NK-92 (cell line): ENCODE data around the gene SAP30.
A peak's percentile ranks its signal among the peaks of the same experiment; 100 is the strongest.

ENCODE experiments used
- DNase-seq: peaks from one replicate; lab custom pipeline; 2025; ENCODE audit not compliant: unreplicated experiment; lab: John Stamatoyannopoulos, UW

The SAP30 gene, protein sequence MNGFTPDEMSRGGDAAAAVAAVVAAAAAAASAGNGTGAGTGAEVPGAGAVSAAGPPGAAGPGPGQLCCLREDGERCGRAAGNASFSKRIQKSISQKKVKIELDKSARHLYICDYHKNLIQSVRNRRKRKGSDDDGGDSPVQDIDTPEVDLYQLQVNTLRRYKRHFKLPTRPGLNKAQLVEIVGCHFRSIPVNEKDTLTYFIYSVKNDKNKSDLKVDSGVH

DNA sequence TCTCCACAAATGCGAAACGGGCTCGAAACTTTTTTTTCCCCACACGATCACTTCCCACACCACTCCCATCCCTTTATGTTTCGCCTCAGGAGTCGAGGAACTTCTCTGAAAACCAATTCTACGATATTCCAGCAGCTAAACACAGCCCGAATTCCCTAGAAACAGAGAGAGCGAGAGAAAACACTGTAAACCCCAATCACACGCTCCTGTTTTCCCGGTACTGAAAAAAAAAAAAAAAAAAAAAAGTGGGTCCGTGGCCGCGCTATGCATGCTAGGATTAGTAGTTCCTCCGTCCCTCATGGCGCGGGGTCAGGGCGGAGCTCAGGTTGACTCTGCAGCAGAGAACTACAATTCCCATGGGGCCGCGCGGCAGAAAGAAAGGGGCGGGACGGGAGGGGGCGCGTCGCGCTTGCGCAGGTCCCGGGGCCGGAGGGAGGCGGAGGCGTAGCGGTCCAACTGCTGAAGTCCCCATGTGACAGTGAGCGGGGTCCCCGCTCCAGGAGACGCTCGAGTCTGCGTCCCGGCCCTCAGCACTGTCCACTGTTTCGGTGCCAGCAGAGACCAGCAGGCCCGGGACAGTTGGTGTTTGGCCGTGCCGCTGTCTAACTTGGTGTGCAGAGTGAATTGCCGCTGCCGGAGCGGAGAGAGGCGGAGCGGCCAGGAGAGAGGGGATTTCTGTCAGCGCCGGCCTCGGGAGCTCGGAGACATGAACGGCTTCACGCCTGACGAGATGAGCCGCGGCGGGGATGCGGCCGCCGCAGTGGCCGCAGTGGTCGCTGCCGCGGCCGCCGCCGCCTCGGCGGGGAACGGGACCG lies at the start of gene SAP30:
Gene SAP30 (plus strand): TSS at position 478 of the 815 bp plus-strand sequence. CDS start 229 bp downstream, at position 707.
- peak; percentile 70 for DNase-seq

DNA sequence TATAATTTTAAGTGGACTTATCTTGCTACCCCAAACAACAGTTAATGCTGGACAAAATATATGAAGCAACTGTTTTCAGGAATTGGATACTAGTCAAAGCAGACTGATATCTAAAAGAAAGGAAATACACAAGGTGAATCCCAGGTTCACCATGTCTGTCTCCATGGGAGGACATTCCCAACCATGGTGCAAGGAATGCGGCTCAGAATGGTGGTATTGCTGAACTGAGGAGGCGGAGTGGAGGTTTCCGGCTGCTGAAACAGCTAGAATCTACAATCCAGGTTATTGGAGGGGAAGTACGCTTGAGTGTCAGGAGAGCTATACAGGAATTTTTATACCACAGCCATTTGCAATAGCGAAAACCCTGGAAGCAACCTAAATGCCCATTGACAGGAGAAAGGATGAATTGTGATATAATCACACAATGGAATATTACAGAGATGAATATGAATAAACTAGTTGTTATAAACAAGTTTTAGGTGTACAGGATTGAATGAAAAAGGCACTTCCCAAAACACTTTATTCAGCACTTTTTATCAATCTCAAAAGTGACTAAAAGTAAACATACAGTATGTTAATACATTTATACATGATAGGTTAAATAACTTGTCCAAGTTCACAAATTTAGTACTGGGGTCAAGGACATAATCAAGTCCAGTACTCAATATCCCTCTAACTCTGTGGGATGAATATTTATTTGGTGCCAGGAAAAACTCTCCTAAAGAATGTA lies 45.6 kb upstream of the SAP30 start:
- no peak for DNase-seq

DNA sequence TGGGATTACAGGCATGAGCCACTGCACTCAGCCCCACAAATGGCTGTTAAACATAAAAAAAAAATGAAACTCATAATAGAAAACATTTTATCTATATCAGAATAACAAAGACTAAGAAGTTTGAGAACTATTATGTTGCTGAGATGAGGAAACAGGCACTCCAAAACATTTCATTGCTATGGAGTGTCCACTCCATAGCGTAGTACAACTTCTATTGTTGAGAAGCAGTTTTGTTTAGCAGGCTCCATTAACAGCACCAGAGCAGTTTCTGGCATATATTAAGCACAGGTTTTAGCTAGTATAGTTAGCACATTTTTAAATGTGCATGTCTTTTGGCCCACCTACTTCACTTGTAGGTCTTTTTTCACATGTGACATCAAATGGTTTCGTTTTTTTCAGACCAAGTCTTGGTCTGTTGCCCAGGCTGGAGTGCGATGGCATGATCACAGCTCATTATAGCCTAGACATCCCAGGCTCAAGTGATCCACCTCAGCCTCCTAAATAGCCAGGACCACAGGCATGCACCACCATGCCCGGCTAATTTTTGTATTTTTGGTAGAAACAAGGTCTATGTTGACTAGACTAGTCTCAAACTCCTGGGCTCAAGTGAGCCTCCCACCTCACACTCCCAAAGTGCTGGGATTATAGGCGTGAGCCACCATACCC lies 42.4 kb upstream of the SAP30 start:
- no peak for DNase-seq

DNA sequence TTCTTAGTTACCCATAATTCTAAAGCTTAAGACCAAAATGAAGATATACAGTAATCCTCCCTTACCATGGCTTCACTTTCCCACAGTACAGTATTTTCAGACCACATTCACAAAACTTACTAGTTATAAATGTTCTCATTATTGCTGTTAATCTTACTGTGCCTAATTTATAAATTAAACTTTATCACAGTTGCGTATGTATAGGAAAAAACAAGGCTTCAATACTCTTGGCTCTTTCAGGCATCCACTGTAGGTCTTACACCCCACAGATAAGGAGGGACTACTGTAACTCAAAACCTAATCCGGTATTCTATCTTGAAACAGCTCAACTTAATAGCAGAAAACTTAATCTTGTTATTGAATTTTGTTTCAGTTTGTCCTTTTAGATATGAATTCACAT lies 40.2 kb upstream of the SAP30 start:
- no peak for DNase-seq

DNA sequence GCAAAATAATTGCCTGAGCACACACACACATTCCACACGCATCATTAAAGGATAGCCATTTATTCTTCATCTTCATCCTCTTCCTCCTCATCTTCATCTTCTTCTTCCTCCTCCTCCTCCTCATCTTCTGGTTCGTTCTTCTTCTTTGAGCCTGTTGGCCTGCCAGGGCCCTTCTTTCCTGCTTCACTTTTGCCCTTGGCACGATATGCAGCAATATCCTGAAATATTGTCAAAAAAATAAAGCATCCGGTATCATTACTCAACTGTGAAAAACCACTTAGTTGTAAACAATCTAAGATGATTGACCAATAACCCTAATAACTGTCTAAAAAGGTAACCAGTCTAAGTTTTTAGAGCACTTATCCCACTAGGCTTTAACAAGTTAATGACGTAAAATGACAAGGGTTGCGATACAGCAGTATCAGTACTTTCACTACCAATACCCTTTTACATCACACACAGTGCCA lies 38.7 kb upstream of the SAP30 start:
- no peak for DNase-seq

DNA sequence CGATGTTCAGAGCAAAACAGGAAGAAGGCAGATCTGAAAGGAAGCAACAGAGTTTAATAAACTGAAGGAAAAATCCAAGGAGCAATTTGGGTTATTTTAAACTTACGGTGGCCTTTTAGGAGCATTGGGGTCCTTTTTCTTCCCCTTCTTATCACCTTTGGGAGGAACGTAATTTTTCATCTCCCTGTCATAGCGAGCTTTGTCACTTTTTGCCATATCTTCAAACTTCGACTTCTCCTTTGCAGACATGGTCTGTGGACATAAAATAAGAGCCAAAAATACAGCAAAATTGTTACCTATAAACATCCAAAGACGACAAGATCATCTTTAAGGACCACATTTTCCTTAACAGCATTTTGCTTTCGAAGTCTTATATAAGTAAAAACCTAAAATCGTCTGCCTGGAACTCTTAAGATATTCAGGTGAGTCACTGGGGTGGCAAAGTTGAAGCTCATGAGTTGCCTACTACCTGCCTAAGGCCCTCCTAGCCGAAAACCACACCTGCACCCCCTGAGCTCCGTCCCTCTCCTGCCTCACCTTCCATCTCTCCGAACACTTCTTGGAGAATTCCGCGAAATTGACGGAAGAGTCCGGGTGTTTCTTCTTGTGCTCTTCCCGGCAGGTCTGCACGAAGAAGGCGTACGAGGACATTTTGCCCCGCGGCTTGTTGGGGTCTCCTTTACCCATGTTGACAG lies 37.6 kb upstream of the SAP30 start:
- DNase-seq: no peak

DNA sequence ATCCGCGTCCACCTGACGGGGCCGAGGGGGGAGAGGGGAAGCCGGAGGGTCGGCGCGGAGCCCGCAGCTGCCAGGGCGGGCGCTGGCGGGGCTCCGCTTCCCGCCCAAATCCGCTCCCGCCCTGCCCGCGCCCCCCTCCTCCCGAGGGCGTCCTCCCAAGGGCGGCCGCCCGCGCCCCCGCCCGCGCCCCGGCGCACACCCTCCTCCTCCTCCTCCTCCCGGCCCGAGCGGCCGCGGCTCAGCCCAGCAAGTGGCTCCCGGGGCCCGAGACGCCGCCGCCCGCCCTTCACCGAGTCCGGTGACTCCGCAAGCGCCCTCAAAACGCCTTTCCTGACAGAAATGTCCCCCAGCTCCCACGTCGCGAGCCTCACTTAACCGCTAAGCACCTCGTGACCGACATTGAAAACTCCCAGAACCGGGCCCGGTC lies 37.1 kb upstream of the SAP30 start:
- no peak for DNase-seq

DNA sequence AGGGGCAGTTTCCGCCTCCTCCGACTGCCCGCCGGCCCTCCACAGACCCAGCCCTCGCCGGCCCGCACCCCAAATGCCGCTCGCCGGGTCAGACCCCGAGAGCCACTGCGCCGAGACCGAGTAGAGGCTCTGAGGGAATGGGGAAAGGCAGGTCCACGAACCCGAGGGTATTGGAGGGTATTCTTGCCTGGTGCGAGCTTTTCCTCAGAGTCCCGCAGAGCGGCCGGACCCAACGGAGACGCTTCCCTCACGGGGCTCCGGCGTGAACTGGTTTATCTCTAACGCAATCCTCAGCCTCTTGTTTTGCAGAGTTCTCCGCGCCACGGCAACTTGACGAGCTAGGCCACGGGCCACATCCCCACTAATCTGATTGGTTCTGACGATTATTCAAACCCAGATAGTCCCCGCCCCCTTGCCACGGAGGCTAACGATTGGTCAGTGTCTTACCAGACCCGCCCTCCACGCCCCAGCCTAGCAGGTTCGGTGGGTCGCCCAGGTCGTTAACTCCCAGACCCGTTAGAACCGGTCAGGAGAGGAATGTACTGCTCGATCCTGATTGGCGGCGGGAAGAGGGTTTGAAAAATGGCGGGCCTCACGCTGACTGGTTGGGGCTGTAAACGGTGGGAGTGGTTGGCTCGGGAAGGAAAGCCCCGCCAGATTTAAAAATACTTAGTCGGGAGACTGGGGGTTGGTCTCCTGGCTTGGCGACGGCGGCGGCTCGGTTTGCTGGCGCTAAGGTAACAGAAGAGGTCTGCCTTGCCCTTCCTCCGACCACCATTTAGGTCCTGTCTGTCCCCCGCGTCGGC lies 36.5 kb upstream of the SAP30 start, which contains the start of gene HMGB2:
Gene HMGB2 (minus strand): TSS at position 274 of the 806 bp plus-strand sequence. CDS start 709 bp downstream, outside the sequence.
- DNase-seq: peak; percentile 98

DNA sequence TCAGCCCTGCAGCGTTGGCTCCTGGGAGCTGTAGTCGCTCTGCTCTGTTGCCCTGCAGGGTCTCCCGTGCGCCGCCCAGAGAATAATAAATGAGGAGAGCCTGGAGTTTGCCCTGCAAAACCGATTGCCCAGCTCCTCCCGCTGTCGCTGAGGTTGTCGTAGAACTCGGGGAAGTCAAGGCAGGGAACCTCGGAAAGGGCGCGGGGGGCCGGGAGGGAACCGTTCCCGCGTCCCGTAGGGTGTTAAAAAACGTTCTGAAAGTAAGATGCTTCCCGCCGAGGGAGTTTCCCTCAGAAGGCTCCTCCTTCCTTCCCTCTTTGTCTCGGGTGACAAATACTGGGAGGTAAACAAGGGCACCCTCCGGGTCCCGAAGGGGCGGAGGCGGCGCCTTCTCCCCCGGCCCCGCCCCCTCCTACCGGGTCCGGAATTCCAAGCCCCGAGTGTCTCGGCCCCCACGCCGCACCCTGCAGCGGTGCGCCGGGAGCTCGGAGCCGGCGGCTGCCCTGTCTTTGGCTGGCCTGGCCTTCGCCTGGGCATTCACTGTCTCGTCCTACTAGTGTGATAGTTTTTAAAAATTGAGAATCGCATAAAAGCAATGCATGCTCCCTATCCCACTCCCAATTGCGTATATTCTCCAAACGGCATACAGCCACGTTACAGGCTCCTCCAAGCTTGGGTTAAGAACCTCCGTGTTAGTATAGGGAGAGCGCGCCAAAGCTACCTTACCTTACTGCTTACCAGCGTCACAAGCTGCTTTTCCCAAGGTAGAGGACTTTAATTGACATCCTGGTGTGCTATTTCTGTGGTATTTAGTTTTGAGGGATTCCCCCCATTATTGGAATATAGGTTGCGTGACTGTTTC lies 35.6 kb upstream of the SAP30 start:
- no peak for DNase-seq

DNA sequence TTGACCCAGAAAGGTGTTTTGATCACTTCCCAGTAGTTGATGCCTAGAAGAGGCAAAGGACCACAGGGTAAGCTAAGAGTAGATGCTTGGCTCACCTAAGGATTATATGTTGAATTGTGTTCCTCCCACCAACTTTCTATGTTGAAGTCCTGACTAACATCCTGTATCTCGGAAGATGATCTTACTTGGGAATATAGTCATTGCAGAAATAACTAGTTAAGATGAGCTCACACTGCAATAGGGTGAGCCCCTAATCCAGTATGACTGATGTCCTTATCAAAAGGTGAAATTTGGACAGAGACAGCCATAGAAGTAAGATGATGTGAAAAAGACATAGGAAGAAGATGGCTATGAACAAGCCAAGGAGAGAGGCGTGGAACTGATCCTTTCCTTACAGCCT lies 33.3 kb upstream of the SAP30 start:
- DNase-seq: no peak

DNA sequence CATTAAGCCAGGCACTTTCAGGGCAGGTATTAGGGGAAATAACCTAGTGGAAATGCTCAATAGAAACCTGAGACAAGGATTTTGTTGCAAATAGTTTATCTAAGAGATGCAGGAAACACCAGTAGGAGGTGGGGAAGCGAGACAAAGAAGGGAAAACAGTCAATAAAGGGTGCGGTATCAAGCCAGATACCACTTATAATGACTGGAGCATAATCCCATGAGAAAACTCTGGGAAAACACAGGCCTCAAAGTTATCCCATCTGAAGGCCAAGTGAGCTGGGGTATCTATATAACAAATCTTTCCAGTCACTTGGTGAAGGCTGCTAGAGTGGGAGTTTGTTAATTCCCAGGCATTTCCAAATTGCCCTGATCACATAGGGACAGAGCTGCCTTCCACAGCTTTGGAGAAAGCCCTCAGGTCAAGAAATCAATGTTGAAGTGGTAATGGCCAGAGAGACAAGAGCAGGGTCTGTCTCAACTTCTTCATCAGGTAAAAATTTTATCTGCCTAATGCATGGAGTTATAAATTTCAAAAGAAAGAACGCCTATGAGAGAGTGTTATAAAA lies 26.8 kb upstream of the SAP30 start:
- DNase-seq: no peak

DNA sequence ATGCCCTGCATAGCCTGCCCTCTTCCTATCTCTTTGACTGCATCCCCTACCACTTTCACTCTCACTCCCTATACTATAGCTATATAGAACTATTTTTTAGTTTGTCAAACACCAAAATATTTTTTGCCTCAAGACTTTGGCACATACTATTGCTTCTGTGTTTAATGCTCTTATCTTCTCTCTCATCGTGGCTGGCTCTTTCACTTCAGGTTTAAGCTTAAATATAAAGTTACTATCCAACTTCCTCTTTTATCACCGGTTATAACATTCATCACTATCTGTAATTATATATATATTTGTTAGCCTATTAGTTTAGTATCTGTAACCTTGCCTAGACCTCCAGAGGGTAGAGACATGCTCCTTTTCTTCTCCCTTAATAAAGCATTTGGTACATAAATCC lies 25.1 kb upstream of the SAP30 start:
- no peak for DNase-seq

DNA sequence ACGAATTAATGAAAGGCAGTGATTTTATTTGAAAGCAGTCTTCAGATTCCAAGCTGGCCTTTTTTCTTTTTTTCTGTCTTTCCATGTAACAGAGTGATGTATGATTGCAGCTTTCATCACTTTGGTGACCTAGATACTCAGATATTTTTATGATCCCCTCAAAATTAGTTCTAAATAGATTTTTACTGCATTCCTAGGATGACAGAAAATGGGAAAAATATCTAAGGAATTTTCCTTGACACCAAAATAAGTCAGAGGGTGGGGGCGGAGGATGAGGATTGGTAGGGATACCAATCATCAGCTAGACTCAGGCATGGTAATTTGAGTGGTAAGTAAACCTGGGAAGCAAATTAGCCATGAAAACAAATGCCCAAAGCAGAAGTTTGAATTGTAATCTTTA lies 24.7 kb upstream of the SAP30 start:
- no peak for DNase-seq

DNA sequence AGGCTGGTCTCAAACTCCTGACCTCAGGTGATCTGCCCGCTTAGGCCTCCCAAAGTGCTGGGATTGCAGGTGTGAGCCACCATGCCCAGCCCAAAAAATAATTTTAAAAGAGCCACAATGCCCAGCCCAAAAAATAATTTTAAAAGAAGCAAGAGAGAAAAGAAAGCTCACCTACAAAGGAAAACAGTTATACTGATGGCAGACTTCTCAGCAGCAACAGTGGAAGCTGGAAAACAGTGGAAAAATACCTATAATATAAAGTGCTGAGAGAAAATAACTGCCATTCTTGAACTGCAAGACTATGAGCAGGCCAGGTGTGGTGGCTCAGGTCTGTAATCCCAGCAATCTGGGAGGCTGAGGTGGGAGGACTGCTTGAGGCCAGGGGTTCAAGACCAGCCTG lies 23.3 kb upstream of the SAP30 start:
- DNase-seq: no peak

DNA sequence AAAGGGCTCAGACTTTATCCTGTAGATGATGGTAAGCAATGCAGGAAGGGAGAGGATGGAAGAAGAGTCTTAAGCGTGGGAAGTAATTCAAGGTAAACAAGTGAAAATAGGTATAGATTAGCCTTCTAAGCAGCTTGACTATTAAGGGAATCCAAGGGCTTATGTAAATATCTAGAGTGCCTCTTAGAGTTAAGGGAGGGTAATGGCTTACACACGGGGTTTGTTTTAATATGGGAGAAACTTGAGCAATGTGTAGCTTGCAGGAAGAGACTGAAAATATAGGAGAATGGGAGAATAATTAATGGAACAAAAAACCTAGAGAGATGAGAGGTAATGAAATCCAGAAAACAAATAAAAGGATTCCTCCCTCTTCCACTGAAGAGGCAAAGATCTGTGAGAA lies 12.8 kb upstream of the SAP30 start:
- no peak for DNase-seq

DNA sequence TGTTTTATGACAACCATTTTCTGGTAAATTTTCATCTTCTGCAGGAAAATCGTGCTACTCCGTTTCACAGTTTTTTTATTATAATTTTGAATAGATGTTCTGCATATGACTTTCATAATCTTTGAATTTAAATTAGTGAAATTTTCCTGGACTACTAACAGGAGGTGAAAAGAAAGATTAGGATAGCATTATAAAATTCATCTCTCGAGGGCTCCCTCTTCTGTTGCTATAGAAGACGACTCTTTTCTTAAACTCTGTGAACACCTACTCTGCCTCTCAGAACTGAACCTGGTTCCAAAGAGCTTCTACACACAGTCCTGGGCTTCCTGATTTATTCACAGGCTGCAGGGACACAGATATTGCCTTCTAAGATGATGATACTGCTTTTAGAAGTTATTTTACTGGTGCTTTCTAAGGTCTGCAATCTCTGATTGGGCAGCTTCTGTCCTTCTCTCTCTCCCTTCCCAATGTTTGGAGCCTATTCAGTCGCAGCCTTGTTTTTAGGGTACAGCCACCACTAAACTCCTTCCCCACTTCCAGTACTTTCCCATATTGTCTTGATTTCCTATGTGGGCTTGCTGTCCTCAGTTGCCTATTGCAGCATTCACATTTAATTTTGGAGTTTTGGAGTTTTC lies 10.1 kb upstream of the SAP30 start:
- no peak for DNase-seq

DNA sequence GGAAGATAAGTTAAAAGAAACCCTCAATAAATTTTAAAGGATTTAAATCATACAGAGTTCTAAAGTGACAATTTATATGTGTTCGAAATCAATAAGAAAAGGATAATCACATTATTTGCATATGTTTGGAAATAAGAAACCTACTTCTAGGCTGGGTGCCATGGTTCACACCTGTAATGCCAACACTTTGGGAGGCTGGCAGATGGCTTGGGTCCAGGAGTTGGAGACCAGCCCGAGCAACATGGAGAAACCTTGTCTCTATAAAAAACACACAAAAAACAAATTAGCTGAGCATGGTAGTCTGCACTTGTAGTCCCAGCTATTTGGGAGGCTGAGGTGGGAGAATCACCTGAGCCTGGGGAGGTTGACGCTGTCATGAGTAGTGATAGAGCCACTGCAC lies 8.1 kb upstream of the SAP30 start:
- no peak for DNase-seq
